Left kidney (tissue), 8 donors: ENCODE data around the gene TIGD2. TPM values are rescaled to one million over a fixed set of nuclear protein-coding genes. Genes with fewer than 3 reads are reported as not detected.

Experiments used
- DNase-seq: peaks from one replicate; pipeline ENCODE4 v3.0.0-alpha.2; 2013
- long read RNA-seq, 8 donors: transcript quantifications; one replicate each; lab custom pipeline, GENCODE V29; 2026
- polyA plus RNA-seq: library from polyadenylated mRNA; unstranded; fragments of 120-200 nt; gene quantifications from one replicate; pipeline ENCODE4 v1.2.1, GENCODE V29; 2013; ENCODE audit not compliant: insufficient read length

The TIGD2 gene
- polyA plus RNA-seq = 15.0 TPM
- long read RNA-seq, donor 1, partial matches to known transcripts = 0 of 5 reads
- long read RNA-seq, donor 1, other reads (novel, unspliced or antisense) = 0 of 5 reads
- long read RNA-seq, donor 2, transcript TIGD2-201 (1 exons, 2,083 nt) = major isoform, 7 of 8 reads
- long read RNA-seq, donor 2, partial matches to known transcripts = 0 of 8 reads
- long read RNA-seq, donor 2, other reads (novel, unspliced or antisense) = 0 of 8 reads
- long read RNA-seq, donor 3, partial matches to known transcripts = 0 of 4 reads
- long read RNA-seq, donor 3, other reads (novel, unspliced or antisense) = 0 of 4 reads
- long read RNA-seq, donor 4, partial matches to known transcripts = 0 of 1 reads
- long read RNA-seq, donor 4, other reads (novel, unspliced or antisense) = 0 of 1 reads
- long read RNA-seq, donor 5, transcript TIGD2-201 (1 exons, 2,083 nt) = major isoform, 7 of 9 reads
- long read RNA-seq, donor 5, partial matches to known transcripts = 0 of 9 reads
- long read RNA-seq, donor 5, other reads (novel, unspliced or antisense) = 0 of 9 reads
- long read RNA-seq, donor 6, transcript TIGD2-201 (1 exons, 2,083 nt) = major isoform, 6 of 8 reads
- long read RNA-seq, donor 6, partial matches to known transcripts = 0 of 8 reads
- long read RNA-seq, donor 6, other reads (novel, unspliced or antisense) = 0 of 8 reads
- long read RNA-seq, donor 7, transcript TIGD2-201 (1 exons, 2,083 nt) = major isoform, 10 of 10 reads
- long read RNA-seq, donor 7, partial matches to known transcripts = 0 of 10 reads
- long read RNA-seq, donor 7, other reads (novel, unspliced or antisense) = 0 of 10 reads
- long read RNA-seq, donor 8, transcript TIGD2-201 (1 exons, 2,083 nt) = major isoform, 6 of 7 reads
- long read RNA-seq, donor 8, partial matches to known transcripts = 0 of 7 reads
- long read RNA-seq, donor 8, other reads (novel, unspliced or antisense) = 0 of 7 reads

DNA sequence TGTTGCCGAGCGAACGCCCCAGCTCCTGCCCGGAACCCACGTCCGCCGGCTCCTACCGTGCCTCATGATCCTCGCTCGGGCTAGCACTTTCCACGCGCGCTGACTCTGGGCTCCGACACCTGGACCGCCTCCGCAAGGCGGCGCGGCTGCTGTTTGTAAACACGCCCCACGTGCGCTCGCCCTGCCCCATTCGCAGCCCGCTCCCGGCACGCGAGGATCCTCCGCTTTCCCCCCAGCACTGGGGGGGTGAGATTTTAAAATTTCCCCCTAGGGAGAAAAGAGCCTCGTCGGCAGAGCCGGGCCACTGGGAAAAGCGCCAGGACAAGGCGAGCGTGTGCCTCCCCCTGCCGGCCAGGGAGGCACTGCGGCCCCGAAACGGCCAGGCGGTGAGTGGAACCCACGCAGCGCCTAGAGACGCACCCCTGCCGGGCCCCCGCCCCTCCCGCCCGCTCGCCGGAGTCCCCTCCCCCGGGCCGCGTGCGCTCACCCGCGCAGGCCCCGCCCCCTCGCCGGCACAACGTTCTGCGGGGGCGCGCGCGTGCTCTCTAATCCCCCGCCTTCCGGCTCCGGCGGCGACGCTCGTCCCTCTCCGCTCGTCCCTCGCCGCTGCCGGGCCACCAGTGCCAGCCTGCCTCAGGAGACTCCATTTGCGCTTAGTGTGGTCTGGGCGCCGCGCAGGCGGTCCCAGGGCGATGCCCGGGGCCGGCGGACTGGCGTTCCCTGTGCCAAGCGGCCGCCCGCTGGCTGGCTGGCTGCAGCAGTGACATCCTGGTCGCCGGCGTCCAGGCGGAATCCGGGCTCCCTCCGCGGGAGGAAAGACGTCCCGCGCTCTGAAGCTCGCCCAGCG, at the start of gene TIGD2:
TIGD2 (plus strand) TSS at position 548 of the 847 bp plus-strand sequence. CDS start 1,442 bp downstream, outside the sequence.
- peak; percentile 88 for DNase-seq

GRCh38 chr4:89064848-89065247, 46.5 kb upstream of the TIGD2 start:
- DNase-seq = no peak

DNA sequence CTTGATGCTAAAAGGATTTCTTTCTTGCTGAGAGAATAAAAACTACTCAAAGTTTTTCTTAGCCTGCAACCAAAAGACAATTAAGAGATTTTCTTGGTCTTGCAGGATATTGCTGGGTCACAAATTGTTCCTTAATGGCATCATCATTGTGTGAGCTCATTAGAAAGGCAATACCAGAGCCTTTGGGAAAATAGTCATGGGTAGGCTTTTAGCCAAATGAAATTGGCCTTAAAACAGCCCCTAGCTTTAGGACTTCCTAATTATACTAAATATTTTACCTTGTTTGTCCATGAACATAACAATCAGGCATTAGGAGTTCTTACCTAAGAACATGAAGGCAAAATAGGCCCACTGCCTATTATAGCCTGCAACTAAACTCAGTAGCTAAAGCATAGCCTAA, 43.9 kb upstream of the TIGD2 start:
- no peak for DNase-seq

DNA sequence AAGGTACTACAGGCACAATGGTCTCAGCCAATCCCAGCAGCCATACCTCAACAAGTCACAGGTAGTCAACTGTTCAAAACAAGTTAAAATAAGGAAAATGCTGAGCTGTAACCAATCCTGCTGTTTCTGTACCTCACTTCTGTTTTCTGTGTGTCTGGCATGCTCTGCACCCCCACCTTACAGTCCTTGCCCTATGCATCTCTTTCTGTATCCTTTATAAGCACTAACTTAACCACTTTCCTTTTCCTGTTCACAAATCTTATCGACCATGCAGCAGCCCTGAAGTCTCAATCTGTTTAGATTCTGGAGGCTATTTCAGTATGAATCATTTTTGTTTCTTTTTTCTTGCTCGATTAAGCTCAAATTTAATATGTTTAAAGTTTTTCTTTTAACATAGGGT, 41.9 kb upstream of the TIGD2 start:
- DNase-seq = no peak

GRCh38 chr4:89070041-89070440, 41.3 kb upstream of the TIGD2 start:
- no peak for DNase-seq

DNA sequence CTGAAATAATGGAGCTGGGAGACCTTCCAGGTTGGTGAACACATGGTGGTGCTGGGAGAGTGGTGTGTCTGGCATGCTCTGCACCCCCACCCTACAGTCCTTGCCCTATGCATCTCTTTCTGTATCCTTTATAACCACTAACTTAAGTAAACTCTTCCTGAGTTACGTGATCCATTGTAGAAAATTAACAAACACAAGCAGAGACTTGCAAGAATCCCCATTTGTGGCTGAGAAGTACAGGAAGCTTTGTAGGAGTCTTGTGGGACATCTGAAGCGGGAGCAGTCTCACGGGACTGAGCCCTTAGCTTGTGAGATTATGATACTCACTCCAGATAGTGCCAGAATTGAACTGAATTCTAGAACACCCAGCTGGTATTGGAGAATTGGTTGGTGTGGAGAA, 40.0 kb upstream of the TIGD2 start:
- DNase-seq = no peak

GRCh38 chr4:89072921-89073320, 38.4 kb upstream of the TIGD2 start:
- no peak for DNase-seq

DNA sequence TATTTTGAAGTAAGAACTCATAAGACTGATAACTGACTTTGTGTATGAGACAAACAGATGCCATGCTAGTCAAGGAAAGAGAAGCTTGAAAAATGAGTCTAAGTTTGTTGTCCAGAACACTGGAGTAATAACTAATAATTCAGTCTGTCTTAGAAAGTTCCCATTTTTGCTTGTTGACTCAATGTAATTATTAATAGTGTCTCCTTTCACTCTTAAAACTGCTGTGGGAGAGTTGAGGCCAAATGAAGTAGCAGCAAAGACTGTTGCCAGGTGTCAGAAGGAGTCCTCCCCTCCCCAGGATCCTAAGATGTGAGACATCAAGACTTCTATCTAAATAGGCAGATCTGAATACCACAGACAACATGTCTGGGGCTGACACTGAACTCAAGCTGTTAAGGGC, 33.6 kb upstream of the TIGD2 start:
- DNase-seq = no peak

DNA sequence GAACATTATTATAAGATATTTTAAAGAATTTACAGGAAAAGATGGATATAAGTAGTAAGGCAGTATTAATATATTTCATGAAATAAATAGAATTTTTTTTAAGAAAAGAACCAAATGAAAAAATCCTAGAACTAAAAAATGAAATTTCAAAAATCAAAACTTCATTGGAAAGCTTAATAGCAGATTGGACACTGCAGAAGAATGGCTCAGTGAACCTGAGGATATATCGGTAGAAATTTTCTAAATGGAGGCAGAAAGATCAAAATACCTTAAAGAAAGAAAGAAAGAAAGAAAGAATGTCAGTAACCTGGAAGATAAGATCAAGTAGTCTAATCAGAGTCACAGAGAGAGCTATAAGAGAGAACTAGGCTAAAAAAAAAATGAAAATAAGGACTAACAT, 33.0 kb upstream of the TIGD2 start:
- DNase-seq = no peak

DNA sequence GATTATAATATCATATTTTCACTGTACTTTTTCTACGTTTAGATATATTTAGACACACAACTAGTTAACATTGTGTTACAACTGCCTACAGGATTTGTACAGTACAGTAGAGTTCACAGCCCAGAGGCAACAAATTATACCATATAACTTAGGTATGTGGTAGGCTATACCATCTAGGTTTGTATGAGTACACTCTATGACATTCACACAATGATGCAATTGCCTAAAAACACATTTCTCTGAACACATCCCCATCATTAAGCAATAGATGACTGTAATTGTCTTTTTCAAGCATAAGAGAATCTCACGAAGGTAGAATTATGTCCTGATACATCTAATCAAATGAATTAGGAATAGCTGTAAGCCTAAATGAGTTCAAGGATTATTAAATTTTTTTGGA, 12.3 kb upstream of the TIGD2 start:
- no peak for DNase-seq

- no peak for DNase-seq
These were observed 11.9 kb upstream of the TIGD2 start for GRCh38 chr4:89099471-89099870.

DNA sequence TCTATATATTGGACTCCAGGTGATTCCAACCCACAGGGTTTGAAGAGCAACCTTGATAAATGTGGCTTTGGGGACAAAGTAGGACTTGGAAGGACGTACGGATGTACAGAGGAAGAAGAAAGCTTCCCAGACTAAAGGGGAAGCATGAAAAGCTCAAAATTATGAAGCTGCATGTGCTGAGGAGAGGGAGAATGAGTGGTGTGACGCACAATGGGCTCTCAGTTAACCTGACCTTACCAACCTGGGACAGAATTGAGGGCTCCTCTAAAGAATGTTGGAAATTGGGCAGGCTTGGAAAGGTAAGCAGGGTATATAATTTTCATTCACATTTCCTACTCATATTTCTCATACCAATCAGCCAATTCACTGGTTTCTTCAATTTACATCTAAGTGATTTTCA, 10.5 kb upstream of the TIGD2 start:
- DNase-seq = no peak

DNA sequence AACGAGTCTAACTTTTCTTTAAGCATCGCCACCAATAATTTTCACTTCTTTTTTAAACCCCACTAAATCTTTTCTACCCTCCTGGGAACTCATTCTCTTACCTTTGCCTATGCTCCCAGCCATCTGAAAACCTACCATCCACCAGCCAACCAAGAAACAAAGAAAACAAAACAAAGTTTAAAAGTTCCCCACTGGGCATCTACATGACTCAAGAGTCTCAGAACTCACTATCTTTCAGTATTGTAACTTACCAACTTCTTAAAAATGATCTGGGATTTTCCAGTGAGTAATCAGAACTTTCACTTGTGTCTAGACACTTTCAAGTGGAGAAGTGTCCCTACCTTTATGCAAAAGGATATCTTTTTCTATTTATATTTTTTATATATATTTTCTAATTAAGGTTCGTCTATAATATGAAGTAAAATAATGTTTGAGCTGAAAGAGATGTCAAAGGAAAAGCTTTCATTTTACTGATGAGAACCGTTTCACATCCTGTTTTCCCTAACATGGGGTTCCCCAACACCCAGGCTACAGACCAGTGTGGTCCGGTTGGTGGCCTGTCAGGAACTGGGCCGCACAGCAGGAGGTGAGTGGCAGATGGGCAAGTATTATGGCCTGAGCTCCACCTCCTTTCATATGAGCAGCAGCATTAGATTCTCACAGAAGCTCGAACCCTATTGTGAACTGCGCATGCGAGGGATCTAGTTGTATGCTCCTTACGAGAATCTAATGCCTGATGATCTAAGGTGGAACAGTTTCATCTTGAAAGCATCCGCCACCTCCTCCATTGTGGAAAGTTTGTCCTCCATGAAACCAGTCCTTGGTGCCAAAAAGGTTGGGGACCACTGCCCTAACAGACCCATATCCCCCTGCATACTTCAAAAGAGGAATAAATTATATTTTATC, 9.8 kb upstream of the TIGD2 start:
- no peak for DNase-seq

- no peak for DNase-seq
These were observed 5.6 kb upstream of the TIGD2 start for GRCh38 chr4:89105726-89106125.

DNA sequence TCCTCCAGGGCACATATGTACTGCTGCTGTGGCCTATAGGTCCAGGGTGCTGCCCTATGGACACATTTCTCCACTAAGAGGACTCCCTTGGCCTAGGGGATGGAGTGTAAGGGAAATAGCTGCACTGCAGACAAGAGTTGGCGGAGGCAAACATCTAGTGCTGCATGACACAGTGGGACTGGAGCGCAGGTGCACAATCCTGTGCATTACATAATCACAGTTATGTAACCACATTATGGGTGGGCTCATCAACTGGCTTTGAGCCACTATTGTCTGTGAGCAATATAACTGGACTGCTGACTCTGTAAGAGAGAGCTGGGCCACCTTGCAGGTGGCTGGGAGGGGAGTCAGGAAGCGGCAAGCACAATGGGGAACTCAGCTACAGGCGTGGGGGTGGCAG, 3.2 kb upstream of the TIGD2 start:
- no peak for DNase-seq

DNA sequence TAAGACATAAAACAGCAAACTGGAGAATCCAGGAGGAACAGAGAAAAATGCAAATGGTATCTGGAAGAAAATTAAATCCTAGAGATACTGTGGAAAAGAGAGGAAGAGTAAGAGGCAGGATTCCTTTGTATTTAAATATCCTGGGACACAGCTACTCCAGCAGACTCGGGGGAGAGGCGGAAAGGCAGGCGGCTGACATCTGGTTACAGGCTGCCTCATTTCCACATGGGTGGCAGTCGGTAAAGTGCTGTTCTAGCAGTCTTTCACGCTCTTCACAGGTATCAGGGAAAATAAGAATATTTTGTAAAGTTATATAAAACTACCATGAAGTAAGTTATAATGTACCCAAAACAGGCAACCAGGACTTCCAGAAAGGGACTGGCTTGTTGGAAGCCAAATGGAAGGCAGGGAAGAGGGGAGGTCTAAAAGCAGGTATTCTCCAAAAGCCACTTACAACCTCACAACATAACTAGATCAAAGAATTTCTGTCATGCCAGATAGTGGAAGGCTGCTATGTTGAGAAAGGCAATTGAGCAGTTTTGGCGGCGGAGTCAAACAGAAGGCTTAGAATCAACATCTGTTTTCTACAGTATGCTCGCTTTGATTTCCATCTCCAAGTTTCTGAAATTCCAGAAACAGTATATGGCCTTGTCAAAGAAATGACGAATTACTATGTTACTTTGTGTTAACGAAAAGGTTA, 1.3 kb upstream of the TIGD2 start:
- peak; percentile 20 for DNase-seq

- DNase-seq = peak; percentile 17
These were observed 770 bp upstream of the TIGD2 start for GRCh38 chr4:89110541-89110985.

- DNase-seq = peak; percentile 32
These were observed 665 bp downstream of the TIGD2 start for GRCh38 chr4:89111833-89112563.

DNA sequence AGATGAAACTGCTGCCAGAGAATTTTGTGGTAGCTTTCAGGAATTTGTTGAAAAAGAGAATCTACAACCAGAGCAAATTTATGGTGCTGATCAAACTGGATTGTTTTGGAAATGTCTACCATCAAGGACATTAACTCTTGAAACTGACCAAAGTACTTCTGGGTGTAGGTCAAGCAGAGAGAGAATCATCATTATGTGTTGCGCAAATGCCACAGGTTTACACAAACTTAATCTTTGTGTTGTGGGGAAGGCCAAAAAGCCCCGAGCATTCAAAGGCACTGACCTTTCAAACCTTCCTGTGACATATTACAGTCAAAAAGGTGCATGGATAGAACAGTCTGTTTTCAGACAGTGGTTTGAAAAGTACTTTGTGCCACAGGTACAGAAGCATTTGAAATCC, 2.1 kb downstream of the TIGD2 start:
- DNase-seq = no peak

- DNase-seq = no peak
These were observed 2.8 kb downstream of the TIGD2 start for GRCh38 chr4:89114100-89114499.
